Ecto neural progenitor cell (in vitro differentiated cells): ENCODE measurements around the gene AFF4.
"Not testable (repeated sequence)": the region's sequence is repeated elsewhere in the genome, so short reads cannot be mapped to it uniquely, and the experiment has no call there.

Experiments used
- DNase-seq: peaks from one replicate; pipeline ENCODE4 v3.0.0-alpha.2; 2018; ENCODE audit warnings: low spot score

The AFF4 gene

DNA sequence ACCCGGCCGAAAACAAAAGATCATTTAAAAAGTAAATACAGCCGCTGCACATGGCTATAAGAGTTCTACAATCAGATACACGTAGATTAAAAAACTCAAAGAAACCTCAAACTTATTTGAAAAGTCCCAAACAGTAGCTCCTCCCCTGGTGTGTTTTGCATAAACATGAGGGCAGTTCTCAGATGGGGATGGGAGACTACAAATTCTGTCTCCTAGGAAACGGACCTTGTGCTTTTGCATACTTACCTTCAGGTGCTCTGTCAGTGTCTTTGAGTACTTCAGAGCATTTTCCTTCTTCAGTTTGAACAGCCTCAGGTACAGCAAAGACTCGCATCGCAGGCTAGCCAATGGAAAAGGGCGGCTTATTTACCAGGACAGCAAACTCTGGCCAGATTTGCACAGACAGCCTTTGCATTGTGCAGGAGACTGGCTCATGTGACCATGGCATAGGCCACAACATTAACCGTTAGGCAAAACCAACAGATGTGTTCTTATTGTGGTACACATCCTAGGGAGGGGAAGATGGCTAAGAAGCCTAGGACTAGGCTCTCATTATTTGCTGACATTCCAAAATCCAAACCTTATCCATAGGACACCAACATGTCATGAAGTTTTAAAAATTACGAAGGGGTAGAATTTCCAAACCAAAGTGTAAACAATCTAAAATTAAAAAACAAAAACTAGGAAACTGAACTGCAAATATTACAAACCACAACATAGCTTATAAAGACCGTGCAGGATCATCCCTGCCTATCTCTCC, 77.2 kb downstream of the AFF4 start:
- DNase-seq = no peak

DNA sequence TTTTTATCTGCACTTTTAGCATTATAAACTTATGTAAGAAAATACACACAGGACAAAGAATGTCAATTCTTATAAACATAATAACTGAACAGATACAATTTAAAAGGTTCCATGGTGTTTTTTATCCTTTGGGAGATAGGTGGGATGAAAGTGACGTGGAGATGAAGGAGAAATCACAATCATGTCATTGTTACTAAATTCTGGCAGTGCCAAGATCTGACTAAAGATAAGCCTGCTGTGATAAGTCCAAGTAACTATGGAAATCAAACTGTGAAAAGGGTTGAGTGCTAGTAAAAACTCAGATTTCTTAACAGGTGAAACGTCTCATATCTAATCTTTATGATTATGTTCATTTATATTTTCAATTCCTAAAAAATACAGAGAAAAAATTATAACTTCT, 78.9 kb downstream of the AFF4 start:
- no peak for DNase-seq

DNA sequence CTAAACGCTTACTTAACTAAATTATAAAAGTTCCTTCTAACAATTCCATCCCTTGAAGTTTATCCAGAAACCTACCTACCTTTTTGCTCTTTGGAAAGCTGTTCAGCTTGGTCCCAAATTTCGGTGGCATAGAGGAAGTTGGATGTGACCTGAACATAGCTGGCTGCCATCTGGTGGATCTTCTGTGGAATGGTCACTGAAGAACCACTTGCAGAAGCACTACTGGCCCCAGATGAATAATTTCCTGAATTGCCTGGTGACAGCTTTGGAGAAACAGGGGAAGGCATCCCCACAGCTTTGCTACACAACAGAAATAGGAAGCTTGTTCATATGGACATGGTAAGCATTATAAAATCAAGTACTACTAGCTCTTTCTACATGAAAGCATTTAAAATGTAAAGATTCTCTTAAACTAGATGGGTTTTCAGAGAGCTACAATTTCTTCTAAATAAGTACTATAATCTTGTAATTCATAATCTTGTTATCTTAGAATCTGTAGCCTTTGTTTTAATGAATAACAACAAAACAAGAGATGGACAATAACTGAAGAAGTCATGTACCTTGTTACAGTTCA, 80.1 kb downstream of the AFF4 start:
- DNase-seq = no peak

DNA sequence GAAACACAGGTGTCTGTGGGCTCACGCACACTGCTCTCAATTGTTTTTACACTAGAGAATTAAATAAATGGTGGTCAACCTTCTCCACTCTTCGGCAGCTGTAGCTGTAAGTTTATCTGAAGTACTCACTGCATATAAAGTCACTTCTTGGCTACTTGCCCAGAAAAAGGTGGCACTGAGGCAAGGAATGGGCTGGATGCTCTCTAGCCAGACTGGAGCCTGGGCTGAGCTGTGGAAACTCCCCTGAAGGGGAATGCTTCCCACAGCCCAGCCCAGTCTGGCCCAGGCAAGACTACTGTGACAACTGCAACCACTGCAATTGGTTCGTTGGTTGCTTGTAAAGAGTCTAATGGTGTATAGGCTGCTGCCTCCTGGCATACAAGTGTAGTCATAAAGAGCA, 85.5 kb downstream of the AFF4 start:
- no peak for DNase-seq

DNA sequence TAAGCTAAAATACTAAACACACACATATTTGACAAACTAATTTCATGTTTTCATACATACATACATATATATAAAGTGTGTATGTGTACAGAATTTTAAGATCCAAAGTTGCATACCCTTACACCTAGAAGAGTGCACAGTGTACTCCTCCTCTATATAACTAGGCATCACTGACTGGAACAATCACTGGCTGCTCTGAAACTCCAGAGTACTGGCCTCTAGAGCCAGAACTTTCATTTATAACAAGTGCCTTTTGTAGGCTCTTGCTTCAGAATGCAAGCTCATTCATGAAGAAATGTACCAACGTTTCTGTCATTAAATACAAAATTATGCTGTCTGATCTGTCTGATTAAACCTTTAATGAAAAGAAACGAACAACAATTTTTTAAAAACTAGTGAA, 86.0 kb downstream of the AFF4 start:
- no peak for DNase-seq

DNA sequence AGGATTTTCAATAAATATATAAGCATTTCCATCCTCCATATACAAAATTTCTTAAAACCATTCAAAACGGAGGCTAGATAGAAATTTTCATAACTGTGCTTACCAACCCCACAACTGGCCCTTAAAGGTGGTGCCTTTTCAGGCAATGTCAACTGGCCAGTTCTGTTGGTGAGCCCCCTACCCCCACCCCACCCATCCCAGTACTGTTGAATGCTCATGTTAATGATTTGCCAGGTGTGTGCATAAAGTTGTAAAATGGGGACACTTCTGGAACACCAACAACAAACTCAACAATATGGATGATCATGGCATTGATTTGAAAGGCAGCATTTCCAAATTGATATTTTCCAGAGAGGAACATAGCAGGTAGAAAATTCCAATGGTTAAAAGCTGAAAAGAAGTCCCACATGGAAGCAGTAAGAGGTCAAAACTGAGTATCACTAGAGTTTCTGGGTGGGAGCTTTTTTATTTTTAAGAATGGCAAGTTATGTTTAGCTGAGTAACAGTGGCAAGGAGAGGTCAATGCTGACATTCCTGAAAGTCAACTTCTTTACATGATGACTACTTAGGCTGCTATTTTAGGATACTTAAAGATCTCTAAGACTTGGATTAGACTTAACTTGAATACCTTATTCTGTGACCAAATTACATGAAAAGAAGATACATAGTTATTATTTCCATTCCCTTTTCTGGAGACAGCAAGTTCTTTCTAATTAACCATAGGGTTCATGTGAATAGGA, 87.2 kb downstream of the AFF4 start:
- no peak for DNase-seq

DNA sequence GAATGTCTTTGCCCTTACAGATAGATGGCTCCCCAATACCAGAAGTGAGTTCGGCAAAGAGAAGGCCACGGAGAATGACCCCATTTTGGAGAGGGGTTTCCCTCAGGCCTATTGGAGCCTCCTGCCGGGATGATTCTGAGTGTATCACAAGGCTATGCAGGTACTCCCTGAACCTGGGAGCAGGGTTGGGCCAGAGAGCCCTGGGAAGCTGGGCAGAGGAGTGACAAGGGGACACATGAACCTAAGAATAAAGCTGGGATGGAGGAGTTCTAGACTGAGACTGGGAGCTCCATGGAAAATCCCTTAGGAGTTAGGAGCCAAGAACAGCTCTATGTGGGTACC, 89.5 kb downstream of the AFF4 start:
- no peak for DNase-seq

DNA sequence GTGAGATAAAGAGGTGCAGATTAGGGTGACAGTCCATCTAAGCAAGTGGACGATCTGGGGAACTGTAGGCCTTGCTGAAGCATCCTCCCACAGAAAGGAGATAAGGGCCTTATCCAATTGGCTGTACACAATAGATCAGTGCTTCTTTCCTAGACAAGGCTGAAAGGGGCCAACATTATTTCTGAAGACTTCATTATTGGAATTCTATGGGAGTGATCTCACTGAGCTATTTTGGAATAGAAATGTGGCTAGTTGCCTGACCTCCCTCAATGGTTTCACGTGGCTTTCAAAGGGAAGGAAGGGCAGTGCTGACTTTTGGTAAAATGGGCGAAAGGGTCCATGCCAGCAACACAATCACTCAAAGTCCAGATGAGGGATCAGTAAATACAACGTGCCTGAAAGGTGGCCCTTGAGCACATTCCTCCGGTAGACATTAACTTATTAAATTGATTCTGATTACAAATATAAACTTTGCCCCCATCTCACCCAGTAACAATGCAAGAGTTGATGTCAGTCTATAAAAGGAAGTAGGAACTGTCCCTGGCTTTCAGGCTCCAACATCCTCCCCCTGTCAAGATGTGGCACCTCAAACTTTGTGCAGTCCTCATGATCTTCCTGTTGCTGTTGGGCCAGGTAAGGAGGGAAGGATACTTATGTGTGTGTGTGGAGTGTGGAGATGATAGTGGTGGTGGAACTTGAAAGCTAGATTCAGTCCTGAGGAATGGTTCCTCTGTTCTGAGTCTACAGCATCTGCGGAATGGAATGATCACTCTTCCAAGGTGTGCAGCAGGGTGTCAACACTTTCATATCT, 90.1 kb downstream of the AFF4 start, which contains the start of gene LEAP2:
LEAP2 (plus strand) TSS at position 550 of the 811 bp plus-strand sequence; CDS start at position 577, 27 bp downstream.
- no peak for DNase-seq

DNA sequence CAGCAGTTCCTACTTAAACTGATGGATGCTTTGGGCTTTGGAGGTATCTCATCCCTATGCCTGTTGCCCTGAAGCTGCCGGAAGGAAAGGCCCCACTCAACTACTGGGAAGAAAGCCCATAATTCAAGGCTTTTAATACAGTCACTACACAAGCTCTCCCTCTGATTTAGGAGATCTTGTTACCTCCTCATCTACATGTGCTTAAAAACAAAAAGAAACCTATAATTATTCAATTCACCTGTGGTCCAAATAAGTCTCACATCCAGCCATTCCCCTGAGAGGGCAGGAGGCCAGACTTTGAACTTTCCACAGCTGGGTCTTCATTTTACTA, 90.7 kb downstream of the AFF4 start:
- DNase-seq = no peak

DNA sequence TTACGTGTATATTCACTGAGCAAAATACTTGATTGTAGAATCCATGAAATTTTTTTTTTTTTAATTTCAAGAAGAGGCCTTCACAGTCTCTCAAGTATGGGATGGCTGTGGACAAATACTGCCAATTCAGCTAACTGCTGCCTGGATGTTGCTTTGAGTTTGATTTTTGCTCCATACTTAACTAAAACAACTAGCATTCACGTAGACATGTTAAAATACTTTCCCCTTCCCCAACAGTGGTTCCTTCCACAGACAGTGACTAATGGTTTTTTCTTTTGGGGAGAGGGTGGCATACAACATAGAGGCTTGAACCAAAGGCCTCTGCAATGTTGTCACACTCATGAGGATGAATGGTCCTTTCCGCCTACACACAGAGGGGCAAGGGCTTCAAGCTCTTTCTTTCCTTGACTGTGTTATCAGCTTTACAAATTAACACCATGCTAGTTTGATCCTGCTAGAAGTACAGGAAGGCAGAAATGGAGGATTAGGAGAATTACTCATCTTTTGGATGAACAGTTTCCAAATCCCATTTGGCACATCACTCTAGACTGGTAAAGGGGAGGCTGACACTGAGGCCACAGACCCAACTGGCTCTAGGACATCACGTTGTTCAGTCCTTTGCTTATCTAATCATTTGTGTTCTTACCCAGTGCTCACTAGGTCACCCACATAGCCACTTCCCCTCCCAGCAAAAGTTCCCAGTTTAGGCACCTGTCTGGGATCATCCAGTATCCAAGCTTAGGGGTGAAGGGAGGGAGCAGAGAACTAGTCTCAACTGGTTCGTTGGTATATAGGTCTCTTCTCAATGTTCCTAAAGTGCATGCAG, 91.8 kb downstream of the AFF4 start:
- DNase-seq = no peak

DNA sequence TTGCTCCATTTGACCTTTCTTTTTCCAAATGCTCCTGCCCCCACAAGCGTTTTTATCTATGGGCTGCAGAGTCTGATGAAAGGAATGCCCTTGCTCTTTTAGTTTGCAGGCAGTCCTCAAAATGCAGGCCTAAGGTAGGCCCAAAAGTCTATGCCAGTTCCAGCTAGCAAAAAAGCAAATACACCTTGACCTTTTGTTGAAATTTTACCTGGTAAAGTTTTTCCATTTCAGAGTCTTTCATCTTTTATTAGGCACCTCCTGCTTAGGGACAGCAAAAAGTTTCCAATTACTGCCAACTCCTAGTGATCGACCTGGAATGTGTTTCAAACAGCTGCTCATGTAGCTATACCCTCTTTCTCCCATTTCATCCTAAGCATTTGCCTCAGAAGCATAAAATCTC, 92.6 kb downstream of the AFF4 start:
- DNase-seq = no peak

DNA sequence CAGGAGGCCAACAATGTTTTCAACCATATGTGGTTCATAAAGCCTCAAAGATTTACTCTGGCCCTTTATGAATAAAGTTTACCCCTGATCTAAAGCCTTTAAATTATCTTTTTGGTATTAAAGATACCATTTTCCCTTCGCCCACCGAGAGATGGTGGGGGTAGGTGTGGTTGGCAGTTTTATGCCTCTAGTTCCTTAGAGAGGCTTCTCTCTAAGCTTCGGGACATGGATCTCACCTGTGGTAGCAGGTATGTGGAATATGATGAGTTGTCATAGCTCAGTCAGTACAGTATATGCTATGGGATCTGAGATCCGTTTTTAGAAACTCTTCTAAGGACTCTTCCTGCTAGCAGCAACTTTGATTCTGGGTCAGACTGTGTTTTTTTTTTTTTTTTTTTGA, 94.7 kb downstream of the AFF4 start:
- DNase-seq = no peak

DNA sequence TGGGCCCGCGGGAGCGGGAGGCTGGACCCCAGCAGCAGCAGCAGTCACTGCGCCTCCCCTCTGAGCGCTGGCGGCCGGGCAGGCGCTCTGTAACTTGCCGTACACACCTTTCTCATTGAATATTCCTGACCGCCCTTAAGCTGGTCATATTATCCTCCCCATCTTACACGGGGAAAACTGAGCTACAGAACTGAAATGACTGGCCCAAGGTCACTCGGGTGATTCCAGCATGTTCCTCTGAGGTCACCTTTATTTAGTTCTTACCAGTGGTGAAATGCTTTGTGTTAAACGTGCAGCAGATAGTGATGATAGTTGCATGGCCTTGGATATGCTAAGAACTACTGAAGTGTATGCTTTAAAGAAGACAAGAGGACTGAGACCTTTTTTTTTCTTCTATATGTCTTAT, 96.4 kb downstream of the AFF4 start:
- no peak for DNase-seq

DNA sequence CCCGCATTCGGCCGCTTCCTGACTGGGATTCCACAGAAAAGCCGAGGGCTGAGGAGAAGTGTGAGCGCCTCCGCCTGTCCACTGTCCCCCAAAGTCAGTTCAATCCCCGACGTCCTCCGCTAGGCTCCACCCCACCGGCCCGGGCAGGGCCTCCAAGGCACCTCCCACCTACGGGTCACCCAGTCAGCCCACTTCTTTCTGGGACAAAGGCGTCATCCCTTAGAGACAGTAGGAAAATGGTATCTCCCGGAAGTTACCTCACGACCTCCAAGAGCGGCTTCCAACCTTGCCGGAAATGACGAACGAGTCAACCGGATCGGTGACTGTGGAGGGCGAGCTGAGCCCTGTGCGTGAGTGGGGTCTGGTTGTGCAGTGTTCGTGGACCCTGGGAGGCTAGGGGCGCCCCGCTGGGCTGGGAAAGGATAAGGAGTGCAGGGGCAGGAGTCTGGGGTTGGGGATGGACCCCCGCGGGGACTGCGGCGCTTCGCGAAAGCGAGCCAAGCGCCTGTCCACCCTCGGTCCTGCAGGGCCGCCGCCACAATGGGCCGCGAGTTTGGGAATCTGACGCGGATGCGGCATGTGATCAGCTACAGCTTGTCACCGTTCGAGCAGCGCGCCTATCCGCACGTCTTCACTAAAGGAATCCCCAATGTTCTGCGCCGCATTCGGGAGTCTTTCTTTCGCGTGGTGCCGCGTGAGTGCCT, 96.9 kb downstream of the AFF4 start, which contains the start of the genes GDF9 and UQCRQ:
GDF9 (minus strand) TSS at position 128 of the 704 bp plus-strand sequence. CDS start 1,936 bp downstream, outside the sequence.
UQCRQ (plus strand) TSS at position 301 of the 704 bp plus-strand sequence; CDS start at position 541, 240 bp downstream.
- peak; percentile 97 for DNase-seq

DNA sequence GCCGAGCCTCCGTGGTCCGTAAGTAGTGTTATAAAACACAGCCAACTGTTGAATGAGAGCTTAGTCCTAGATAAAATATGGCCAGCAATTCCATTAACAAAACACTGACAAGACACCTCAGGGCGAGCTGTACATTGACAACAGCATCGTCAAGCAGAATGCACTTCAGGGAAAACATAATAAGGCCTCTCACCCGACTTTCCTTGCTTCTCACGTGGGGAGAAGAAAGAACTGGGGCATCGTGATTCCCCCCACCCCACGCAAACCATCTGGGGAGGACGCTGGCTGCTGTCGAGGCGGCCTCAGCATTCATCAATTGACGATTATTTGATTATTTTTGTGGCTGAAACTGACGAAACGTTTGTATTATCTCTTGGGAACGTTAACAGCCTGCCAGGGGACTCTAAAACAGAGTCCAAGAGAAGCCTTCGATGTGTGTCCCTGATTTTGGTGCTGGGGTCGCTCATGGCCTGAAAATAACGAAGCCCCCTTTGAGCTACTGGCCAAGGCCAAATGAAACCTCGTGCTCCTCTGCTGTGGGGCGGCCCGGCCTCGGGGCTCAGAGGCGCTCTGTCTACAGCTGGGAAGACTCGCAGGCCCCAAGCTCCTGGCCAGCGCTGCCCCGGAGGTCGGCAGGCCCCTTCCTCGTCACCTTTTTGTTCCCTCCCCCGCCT, 97.6 kb downstream of the AFF4 start:
- DNase-seq = no peak

DNA sequence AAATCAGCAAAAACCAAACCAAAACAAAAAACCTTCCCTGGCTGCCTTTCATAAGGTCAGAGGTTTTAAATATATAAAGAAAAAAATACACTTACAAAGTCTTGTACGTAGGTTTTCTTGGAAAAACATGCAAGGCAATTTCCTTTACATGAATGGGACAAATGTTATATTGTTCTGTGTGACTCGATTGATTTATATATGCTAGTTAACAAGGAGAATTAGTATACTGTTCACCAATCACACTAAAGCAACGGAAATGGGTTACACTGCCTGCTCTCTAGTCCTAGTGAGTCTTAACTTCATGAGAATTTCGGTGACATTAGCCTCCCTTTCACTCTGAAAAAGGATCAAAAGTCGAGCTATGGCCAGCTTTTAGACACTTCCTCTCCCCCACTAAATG, 102.7 kb downstream of the AFF4 start:
- DNase-seq = no peak

DNA sequence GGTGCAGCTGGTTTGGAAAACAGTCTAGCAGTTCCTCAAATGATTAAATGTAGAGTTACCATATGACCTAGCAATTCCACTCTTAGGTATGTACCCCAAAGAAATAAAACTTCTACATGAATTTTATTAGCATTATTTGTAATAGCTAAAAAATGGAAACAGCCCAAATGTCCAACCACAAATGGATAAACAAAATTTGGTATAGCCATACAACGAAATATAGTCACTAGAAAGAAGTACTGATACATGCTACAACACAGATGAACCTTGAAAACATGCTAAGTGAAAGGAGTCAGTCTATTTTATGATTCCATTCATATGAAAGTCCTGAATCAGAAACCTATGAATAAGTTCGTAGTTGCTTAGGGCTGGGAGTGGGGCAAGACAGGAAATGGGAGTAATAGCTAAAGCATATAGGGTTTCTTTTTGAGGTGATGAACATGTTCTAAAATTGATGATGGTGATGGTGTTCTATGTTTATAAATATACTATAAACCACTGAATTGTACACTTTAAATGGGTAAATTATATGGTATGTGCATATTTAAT, 103.5 kb downstream of the AFF4 start:
- no peak for DNase-seq

DNA sequence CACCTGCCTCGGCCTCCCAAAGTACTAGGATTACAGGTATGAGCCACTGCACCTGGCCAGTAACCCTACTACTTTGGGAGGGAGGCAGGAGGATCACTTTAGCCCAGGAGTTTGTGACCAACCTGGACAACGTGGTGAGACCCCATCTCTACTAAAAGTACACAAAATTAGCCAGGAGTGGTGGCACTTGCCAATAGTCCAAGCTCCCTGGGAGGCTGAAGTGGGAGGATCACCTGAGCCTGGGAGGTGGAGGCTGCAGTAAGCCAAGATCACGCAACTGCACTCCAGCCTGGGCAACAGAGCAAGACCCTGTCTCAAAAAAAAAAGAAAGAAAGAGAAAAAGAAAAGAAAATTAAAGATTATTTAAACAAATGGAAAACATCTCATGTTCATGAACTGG, 107.4 kb downstream of the AFF4 start:
- DNase-seq = no peak

DNA sequence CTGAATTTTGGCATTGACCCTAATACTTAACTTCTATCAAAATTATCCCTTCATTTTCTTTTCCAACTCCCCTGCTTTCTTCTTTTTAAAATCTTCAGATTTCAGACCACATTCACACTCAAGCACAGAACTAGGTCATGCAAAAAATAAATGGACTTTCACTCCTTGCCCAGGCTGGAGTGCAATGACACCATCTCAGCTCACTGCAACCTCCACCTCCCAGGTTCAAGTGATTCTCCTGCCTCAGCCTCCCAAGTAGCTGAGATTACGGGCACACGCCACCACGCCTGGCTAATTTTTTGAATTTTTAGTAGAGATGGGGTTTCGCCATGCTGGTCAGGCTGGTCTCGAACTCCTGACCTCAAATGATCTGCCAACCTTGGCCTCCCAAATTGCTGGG, 108.4 kb downstream of the AFF4 start:
- DNase-seq = not testable (repeated sequence)

DNA sequence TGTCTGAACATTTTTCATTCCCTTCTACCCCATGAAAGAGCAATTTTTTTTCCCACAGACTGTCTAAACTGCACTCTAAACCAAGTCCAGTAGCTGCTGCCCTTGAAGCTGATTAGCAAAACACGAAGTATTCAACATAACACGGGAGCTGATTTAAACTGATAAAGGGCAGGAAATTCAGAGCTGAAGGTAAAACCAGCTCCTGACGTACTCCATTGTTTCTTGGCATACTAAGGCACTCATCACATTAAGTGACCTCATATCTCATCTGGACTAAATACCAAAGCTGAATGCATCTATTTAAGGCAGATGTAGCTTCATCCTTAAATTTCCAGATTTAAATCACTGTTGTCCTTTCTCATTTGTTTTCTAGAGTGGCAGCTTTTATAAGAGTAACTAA, 109.1 kb downstream of the AFF4 start:
- DNase-seq = no peak
